Epithelial cell of proximal tubule (primary cell): ENCODE measurements around the gene TEX47. TPM values are rescaled to one million over a fixed set of nuclear protein-coding genes. Genes with fewer than 3 reads are reported as not detected.

ENCODE experiments used
- DNase-seq: peaks from one replicate; pipeline ENCODE4 v3.0.0-alpha.2; 2011; ENCODE audit warnings: low read depth
- H3K4me3 ChIP-seq: 2 replicates; pipeline ENCODE4 v1.5.1; 2011; ENCODE audit warnings: low read depth, mild to moderate bottlenecking, low read length
- total RNA-seq: library from RNA; depleted of rRNA; stranded (reverse); fragments of >200 nt; gene quantifications from 2 replicates; pipeline ENCODE4 v1.2.3, GENCODE V29; 2015
- TF ChIP-seq, protein P1 (sequence below): conservative IDR thresholded peaks from 2 replicates; pipeline ENCODE4 v1.5.1; 2012; ENCODE audit warnings: low read depth, mild to moderate bottlenecking, low read length

Gene TEX47
- total RNA-seq, 1 donor from 2014 or later: not detected

DNA sequence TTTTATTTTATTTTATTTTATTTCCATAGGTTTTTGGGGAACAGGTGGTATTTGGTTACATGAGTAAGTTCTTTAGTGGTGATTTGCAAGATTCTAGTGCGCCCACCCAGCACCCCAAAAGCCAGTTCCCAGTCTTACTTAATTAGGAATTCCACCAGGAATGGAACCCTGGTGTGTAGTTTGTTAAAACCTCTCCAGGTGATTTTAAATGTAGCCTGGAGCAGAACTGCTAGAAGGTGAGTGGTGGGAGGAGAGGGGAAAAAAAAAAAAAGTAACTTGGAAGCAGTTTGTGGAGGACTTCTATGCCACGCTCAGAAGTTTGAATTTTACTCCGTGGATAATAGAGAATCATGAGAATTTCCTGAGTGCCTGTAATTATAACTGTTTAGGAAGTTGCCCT, 5.5 kb upstream of the TEX47 start:
- no peak overlapping the region for H3K4me3 ChIP-seq
- TF ChIP-seq, protein P1, sequence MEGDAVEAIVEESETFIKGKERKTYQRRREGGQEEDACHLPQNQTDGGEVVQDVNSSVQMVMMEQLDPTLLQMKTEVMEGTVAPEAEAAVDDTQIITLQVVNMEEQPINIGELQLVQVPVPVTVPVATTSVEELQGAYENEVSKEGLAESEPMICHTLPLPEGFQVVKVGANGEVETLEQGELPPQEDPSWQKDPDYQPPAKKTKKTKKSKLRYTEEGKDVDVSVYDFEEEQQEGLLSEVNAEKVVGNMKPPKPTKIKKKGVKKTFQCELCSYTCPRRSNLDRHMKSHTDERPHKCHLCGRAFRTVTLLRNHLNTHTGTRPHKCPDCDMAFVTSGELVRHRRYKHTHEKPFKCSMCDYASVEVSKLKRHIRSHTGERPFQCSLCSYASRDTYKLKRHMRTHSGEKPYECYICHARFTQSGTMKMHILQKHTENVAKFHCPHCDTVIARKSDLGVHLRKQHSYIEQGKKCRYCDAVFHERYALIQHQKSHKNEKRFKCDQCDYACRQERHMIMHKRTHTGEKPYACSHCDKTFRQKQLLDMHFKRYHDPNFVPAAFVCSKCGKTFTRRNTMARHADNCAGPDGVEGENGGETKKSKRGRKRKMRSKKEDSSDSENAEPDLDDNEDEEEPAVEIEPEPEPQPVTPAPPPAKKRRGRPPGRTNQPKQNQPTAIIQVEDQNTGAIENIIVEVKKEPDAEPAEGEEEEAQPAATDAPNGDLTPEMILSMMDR: no peak
- DNase-seq: no peak

DNA sequence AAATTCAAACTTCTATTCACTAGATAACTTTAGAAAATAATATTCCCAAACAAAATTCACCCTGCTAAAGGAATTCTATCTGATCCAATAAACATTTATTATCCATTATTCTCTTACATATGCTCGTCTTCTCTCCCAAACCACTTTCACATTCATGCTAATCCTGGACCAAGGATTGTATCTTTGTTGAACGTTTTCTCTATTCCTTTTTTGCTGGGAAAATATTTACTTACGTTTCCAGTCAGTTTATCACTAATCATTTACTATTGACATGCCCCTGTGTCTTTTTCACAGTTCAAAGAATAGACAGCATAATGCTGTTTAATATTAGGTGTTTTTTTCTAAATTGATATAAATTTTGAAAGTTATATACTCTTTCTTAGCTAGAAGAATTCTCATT, 3.2 kb downstream of the TEX47 start:
- no peak overlapping the region for H3K4me3 ChIP-seq
- TF ChIP-seq, protein P1: no peak
- no peak for DNase-seq

DNA sequence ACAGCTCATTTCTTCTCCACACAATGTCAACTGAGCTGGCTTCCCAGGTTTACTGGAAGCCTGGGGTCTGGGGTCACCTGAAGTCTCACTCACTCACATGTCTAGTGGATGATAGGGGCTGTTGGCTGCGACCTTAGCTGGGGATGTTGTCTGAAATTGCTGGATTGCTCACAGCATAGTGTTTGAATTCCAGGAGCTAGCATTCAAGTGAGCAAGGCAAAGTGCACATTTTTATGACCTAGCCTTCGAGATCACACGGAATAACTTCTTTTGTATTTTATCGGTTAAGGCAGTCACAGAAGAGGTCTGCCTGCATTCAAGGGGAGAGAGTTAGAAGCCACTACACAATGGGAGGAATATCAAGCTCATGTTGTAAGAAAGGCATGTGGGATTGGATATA, 3.6 kb downstream of the TEX47 start:
- no peak overlapping the region for H3K4me3 ChIP-seq
- DNase-seq: no peak
- TF ChIP-seq, protein P1: no peak

DNA sequence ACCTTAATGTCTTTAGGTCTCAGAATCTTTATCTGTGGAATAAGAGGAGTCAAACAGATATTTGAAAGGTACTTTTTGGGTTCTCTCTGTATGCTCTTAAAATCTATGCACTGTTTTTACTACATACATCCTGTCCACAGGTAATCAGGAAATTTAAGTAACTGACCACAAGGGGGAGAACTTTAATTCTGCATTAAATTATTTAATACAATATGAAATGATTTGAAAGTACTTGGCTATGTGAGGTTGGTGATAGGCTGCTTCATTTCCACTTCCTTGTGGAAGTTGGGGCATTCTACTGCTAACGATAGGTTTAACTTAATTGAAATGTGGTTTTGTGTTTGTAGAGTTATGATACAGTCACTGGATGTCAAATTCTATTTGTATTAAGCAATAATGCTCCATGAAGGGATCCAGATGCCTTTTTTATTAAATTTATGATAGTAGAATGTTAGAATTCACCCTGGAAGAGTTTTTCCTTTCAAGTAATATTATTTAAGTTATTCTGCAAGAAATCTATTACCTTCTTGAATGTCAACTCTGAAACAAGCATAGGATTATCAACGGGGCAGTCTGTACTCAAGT, 6.0 kb downstream of the TEX47 start:
- H3K4me3 ChIP-seq: no peak overlapping the region
- TF ChIP-seq, protein P1: peak; percentile 61
- DNase-seq: no peak

DNA sequence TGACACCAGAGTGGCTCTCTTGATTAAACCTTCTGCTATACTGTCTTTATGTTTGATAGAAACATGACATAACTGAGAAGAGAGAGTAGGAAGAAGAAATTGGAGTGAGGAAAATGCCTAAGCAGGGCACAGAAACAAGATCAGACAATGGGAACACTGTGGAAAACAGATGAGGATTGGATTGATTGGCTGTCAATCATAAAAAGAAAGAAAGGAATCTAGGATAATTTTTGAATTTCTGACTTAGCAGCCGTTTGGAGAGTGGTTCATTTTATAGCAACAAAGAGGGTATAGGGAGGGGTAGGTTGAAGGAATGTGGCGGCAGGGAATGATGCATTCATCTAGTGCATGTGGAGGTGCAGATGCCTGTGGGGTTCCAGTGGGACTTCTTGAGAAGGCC, 7.8 kb downstream of the TEX47 start:
- TF ChIP-seq, protein P1: no peak
- no peak overlapping the region for H3K4me3 ChIP-seq
- DNase-seq: no peak

DNA sequence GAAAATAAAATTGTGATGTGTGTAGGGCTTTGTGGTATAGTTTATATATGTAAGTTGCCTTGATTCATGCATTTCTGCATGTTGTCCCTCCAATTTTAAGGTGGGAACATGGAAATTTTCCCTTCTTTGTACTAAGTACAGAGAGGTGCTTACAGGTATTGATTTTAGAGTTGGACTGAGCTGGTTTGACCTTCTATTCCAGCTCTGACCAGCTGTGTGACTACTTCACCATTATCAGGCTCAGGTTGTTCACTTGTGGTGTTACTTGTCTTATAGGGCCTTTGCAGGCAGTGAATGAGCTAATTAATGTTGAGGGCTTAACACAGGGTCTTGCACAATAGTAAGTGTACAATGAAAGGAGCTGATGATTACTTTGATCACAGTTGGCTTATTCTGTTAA, 19.7 kb downstream of the TEX47 start:
- DNase-seq: no peak
- TF ChIP-seq, protein P1: no peak
- H3K4me3 ChIP-seq: no peak overlapping the region

DNA sequence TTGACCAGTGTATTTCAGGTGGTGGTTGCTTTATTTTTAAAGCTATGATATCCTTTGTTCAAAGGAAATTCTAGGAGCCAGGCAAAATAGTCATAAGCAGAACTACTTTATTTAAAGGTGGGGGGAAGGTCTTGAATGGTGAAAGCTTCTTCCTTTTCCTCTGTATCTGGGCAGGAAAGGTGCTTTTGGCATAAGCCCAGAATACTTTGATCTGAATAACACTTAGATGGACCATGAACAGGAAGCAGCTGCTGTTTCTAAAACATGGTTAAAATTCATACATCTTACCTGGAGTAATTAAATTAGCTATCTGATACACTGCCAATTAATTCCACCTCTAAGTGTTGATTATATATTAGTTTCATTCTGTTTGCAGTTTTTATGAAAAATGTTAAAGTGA, 22.8 kb downstream of the TEX47 start:
- TF ChIP-seq, protein P1: no peak
- no peak for DNase-seq
- H3K4me3 ChIP-seq: no peak overlapping the region
